Left ventricle myocardium inferior (tissue), 1 donor: ENCODE measurements around the gene GALNT4. TPM values are rescaled to one million over a fixed set of nuclear protein-coding genes. Genes with fewer than 3 reads are reported as not detected.
A peak's percentile ranks its signal among the peaks of the same experiment; 100 is the strongest.

Experiments
- DNase-seq: peaks from one replicate; pipeline ENCODE4 v3.0.0-alpha.2; 2020
- H3K27ac ChIP-seq: fragments of 200-600 bp; replicated peaks from 2 replicates; pipeline ENCODE4 v1.8.0; 2021
- H3K27me3 ChIP-seq: fragments of 200-600 bp; 2 replicates; pipeline ENCODE4 v1.8.0; 2021; ENCODE audit warnings: low read depth
- H3K36me3 ChIP-seq: fragments of 200-600 bp; 2 replicates; pipeline ENCODE4 v1.8.0; 2021
- H3K4me1 ChIP-seq: fragments of 200-600 bp; 2 replicates; pipeline ENCODE4 v1.8.0; 2021
- H3K4me3 ChIP-seq: fragments of 200-600 bp; 2 replicates; pipeline ENCODE4 v1.8.0; 2021; ENCODE audit warnings: mild to moderate bottlenecking, moderate library complexity
- H3K9me3 ChIP-seq: fragments of 200-600 bp; replicated peaks from 2 replicates; pipeline ENCODE4 v1.8.0; 2021
- CTCF ChIP-seq: fragments of 200-600 bp; IDR thresholded peaks from 2 replicates; pipeline ENCODE4 v1.8.0; 2021; ENCODE audit warnings: antibody characterized with exemption, mild to moderate bottlenecking, borderline replicate concordance
- intact Hi-C: fragments of 100-400 bp; cut with micrococcal nuclease; formaldehyde crosslinking; loops from one replicate; pipeline ENCODE4 v1.11.0; 2022
- long read RNA-seq: library from polyadenylated mRNA; unstranded; transcript quantifications from one replicate; pipeline ENCODE4 v2.0.0, GENCODE V29; 2021
- total RNA-seq: library from RNA; stranded (reverse); fragmentation: NEBNext Ultra II Directional; extraction: Animal tissue kit (Norgen Biotek cat#: 25700); gene quantifications from one replicate; pipeline ENCODE4 v1.2.1, GENCODE V29; 2021
- donor health status: DM: no; HTN: yes; CAD: no; lungs with severe emphysema.

GALNT4 gene
- total RNA-seq = 2.1 TPM
- long read RNA-seq, full-length matches to known transcripts = 9 of 9 reads
- long read RNA-seq, partial matches to known transcripts = 0 of 9 reads
- long read RNA-seq, other reads (novel, unspliced or antisense) = 0 of 9 reads

- peak; percentile 79 for TF ChIP-seq CTCF
- peak; percentile 86 for DNase-seq
- H3K4me3 ChIP-seq = peak within 1 kb of the TSS; percentile 95
- peaks cover 73% of the 10 kb centered on the region for H3K4me1 ChIP-seq
- no peaks in the 10 kb centered on the region for H3K9me3 ChIP-seq
- intact Hi-C loops = loop anchor here (5.0 kb wide), 2 partner anchors 52 to 507 kb away; no protein-coding TSS in a partner anchor
- no peaks in the 10 kb centered on the region for H3K27me3 ChIP-seq
- peaks cover 7% of the 10 kb centered on the region for H3K36me3 ChIP-seq
- peak within 1 kb of the TSS; percentile 95 for H3K27ac ChIP-seq
These were observed at the start of gene GALNT4 for GRCh38 chr12:89524541-89525304. Gene GALNT4 (minus strand): TSS chr12:89524796. CDS start chr12:89524549, 247 bp downstream.

- DNase-seq = no peak
- no peak for TF ChIP-seq CTCF
- intact Hi-C loops = no loop called here
- no peaks in the 10 kb centered on the region for H3K9me3 ChIP-seq
- no peak overlapping the region for H3K27ac ChIP-seq
- no peaks in the 10 kb centered on the region for H3K4me1 ChIP-seq
- no peak overlapping the region for H3K4me3 ChIP-seq
- no peaks in the 10 kb centered on the region for H3K36me3 ChIP-seq
- H3K27me3 ChIP-seq = no peaks in the 10 kb centered on the region
These were observed 48.6 kb upstream of the GALNT4 start for GRCh38 chr12:89573051-89573810.

GRCh38 chr12:89571491-89572195 lies 47.0 kb upstream of the GALNT4 start:
- no peaks in the 10 kb centered on the region for H3K4me1 ChIP-seq
- no peaks in the 10 kb centered on the region for H3K36me3 ChIP-seq
- TF ChIP-seq CTCF = no peak
- intact Hi-C loops = no loop called here
- H3K27me3 ChIP-seq = no peaks in the 10 kb centered on the region
- no peak overlapping the region for H3K27ac ChIP-seq
- DNase-seq = no peak
- no peak overlapping the region for H3K4me3 ChIP-seq
- no peaks in the 10 kb centered on the region for H3K9me3 ChIP-seq

GRCh38 chr12:89568484-89568883 lies 43.9 kb upstream of the GALNT4 start:
- intact Hi-C loops = no loop called here
- DNase-seq = no peak
- no peaks in the 10 kb centered on the region for H3K36me3 ChIP-seq
- no peaks in the 10 kb centered on the region for H3K4me1 ChIP-seq
- no peak for TF ChIP-seq CTCF
- no peaks in the 10 kb centered on the region for H3K9me3 ChIP-seq
- no peak overlapping the region for H3K4me3 ChIP-seq
- no peak overlapping the region for H3K27ac ChIP-seq
- H3K27me3 ChIP-seq = no peaks in the 10 kb centered on the region

- Histone ChIP-seq H3K4me1 (no peaks in the 10 kb centered on the region), H3K27ac (no peak overlapping the region), H3K36me3 (no peaks in the 10 kb centered on the region), H3K9me3 (no peaks in the 10 kb centered on the region), H3K27me3 (no peaks in the 10 kb centered on the region), H3K4me3 (no peak overlapping the region)
- DNase-seq = no peak
- intact Hi-C loops = no loop called here
- no peak for TF ChIP-seq CTCF
These were observed 43.2 kb upstream of the GALNT4 start for GRCh38 chr12:89567691-89568239.
